HepG2 (cell line): ENCODE results near the gene SPAG9. TPM values are rescaled to one million over a fixed set of nuclear protein-coding genes. Genes with fewer than 3 reads are reported as not detected.

Experiments used
- ARNT2 ChIP-seq: sonication (generic); formaldehyde crosslinking; IDR thresholded peaks from 2 replicates; pipeline ENCODE4 v1.8.0; 2022; ENCODE audit warnings: mild to moderate bottlenecking, low read depth, missing genetic modification reagents, moderate library complexity
- HNRNPL ChIP-seq: fragments of 200-400 bp; formaldehyde crosslinking; IDR thresholded peaks from 2 replicates; pipeline ENCODE4 v1.6.1; 2017; ENCODE audit warnings: mild to moderate bottlenecking, low read depth, low read length
- JUN ChIP-seq: sonication (generic); formaldehyde crosslinking; IDR thresholded peaks from 2 replicates; pipeline ENCODE4 v1.4.0; 2020; ENCODE audit warnings: mild to moderate bottlenecking, missing genetic modification reagents
- MLLT10 ChIP-seq: sonication (generic); formaldehyde crosslinking; IDR thresholded peaks from 2 replicates; pipeline ENCODE4 v1.4.0; 2020; ENCODE audit warnings: missing genetic modification reagents
- RARG ChIP-seq: sonication (generic); formaldehyde crosslinking; IDR thresholded peaks from 2 replicates; pipeline ENCODE4 v1.4.0; 2020; ENCODE audit warnings: low read depth, mild to moderate bottlenecking, missing genetic modification reagents
- SIN3A ChIP-seq: IDR thresholded peaks from 2 replicates; pipeline ENCODE4 v1.6.1; 2011; ENCODE audit warnings: low read depth, mild to moderate bottlenecking, control low read depth, low read length, borderline replicate concordance
- ZNF160 ChIP-seq: sonication (generic); formaldehyde crosslinking; IDR thresholded peaks from 2 replicates; pipeline ENCODE4 v1.8.0; 2022; ENCODE audit warnings: mild to moderate bottlenecking, inconsistent platforms, missing genetic modification reagents
- ZNF570 ChIP-seq: sonication (generic); formaldehyde crosslinking; IDR thresholded peaks from 2 replicates; pipeline ENCODE4 v1.4.0; 2020; ENCODE audit warnings: mild to moderate bottlenecking, missing genetic modification reagents, borderline replicate concordance
- ZNF605 ChIP-seq: sonication (generic); formaldehyde crosslinking; IDR thresholded peaks from 2 replicates; pipeline ENCODE4 v1.8.0; 2022; ENCODE audit warnings: mild to moderate bottlenecking, missing genetic modification reagents
- ZNF614 ChIP-seq: IDR thresholded peaks from 2 replicates; pipeline ENCODE4 v1.6.1; 2018; ENCODE audit warnings: missing biosample characterization, missing genetic modification reagents, inconsistent platforms, borderline replicate concordance
- polyA plus RNA-seq, 8 experiments: library from polyadenylated mRNA; depleted of rRNA in 3 of 8; stranded (reverse) in 7 of 8; unstranded in 1 of 8; fragments of >200 nt; fragmentation: Illumina TruSeq in 4 of 8; extraction: Trizol in 4 of 8; gene quantifications; 2 replicates each; pipeline versions ENCODE4 v1.2.1 to v1.2.3, GENCODE V29; 2011 to 2016; ENCODE audit warnings: low read depth in 4 of 8, missing spikeins in 1 of 8, mixed read lengths in 1 of 8; ENCODE audit not compliant: insufficient read depth in 1 of 8
- total RNA-seq, 5 experiments: library from RNA; depleted of rRNA; stranded (reverse); fragments of >200 nt; fragmentation: Illumina TruSeq; extraction: Trizol; gene quantifications; 2 replicates each; pipeline ENCODE4 v1.2.3, GENCODE V29; 2016; ENCODE audit warnings: low read depth in 1 of 5
- TF ChIP-seq, protein P1 (sequence below): sonication (generic); formaldehyde crosslinking; IDR thresholded peaks from one replicate; pipeline ENCODE4 v1.5.1; 2020; ENCODE audit warnings: mild to moderate bottlenecking, missing genetic modification reagents; ENCODE audit errors: not compliant biosample characterization
- TF ChIP-seq, protein P2 (sequence below): sonication (generic); formaldehyde crosslinking; conservative IDR thresholded peaks from 2 replicates; pipeline ENCODE4 v1.8.0; 2022; ENCODE audit warnings: low read depth, missing genetic modification reagents
- TF ChIP-seq, protein P3 (sequence below): IDR thresholded peaks from 2 replicates; pipeline ENCODE4 v1.6.1; 2016; ENCODE audit warnings: low read depth, missing genetic modification reagents, missing compliant biosample characterization

The SPAG9 gene
- total and polyA plus RNA-seq, 2 of the 13 experiments (the other 11 are each of a cell fraction or from before 2014, with no cell fraction given): 43.2 to 78.6 TPM

DNA sequence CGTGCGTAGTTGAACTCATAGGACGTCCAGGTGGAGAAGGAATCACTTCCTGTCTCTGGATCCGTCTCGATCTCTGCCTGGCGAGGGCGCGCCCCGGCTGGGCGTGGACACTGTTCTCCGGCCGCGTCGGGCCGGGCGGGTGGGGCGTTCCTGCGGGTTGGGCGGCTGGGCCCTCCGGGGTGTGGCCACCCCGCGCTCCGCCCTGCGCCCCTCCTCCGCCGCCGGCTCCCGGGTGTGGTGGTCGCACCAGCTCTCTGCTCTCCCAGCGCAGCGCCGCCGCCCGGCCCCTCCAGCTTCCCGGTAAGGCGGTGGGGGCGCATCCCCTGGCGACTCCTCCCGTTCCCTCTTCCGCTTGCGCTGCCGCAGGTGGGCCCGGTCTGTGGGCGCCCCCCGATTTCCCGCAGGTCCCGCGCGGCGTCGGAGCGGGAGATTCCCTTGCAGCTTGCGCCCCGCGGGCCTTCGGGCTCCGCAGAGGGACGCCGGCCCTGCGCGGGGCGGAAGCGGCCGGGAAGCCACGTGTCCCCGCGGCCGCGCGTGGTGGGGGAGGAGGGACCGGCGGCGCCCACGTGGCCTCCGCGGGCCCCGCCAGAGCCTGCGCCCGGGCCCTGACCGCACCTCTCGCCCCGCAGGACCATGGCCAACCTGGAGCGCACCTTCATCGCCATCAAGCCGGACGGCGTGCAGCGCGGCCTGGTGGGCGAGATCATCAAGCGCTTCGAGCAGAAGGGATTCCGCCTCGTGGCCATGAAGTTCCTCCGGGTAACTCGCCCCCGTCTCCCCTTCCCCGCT, 45.7 kb upstream of the SPAG9 start, which contains the start of gene NME2 (continued):
- TF ChIP-seq, protein P1, sequence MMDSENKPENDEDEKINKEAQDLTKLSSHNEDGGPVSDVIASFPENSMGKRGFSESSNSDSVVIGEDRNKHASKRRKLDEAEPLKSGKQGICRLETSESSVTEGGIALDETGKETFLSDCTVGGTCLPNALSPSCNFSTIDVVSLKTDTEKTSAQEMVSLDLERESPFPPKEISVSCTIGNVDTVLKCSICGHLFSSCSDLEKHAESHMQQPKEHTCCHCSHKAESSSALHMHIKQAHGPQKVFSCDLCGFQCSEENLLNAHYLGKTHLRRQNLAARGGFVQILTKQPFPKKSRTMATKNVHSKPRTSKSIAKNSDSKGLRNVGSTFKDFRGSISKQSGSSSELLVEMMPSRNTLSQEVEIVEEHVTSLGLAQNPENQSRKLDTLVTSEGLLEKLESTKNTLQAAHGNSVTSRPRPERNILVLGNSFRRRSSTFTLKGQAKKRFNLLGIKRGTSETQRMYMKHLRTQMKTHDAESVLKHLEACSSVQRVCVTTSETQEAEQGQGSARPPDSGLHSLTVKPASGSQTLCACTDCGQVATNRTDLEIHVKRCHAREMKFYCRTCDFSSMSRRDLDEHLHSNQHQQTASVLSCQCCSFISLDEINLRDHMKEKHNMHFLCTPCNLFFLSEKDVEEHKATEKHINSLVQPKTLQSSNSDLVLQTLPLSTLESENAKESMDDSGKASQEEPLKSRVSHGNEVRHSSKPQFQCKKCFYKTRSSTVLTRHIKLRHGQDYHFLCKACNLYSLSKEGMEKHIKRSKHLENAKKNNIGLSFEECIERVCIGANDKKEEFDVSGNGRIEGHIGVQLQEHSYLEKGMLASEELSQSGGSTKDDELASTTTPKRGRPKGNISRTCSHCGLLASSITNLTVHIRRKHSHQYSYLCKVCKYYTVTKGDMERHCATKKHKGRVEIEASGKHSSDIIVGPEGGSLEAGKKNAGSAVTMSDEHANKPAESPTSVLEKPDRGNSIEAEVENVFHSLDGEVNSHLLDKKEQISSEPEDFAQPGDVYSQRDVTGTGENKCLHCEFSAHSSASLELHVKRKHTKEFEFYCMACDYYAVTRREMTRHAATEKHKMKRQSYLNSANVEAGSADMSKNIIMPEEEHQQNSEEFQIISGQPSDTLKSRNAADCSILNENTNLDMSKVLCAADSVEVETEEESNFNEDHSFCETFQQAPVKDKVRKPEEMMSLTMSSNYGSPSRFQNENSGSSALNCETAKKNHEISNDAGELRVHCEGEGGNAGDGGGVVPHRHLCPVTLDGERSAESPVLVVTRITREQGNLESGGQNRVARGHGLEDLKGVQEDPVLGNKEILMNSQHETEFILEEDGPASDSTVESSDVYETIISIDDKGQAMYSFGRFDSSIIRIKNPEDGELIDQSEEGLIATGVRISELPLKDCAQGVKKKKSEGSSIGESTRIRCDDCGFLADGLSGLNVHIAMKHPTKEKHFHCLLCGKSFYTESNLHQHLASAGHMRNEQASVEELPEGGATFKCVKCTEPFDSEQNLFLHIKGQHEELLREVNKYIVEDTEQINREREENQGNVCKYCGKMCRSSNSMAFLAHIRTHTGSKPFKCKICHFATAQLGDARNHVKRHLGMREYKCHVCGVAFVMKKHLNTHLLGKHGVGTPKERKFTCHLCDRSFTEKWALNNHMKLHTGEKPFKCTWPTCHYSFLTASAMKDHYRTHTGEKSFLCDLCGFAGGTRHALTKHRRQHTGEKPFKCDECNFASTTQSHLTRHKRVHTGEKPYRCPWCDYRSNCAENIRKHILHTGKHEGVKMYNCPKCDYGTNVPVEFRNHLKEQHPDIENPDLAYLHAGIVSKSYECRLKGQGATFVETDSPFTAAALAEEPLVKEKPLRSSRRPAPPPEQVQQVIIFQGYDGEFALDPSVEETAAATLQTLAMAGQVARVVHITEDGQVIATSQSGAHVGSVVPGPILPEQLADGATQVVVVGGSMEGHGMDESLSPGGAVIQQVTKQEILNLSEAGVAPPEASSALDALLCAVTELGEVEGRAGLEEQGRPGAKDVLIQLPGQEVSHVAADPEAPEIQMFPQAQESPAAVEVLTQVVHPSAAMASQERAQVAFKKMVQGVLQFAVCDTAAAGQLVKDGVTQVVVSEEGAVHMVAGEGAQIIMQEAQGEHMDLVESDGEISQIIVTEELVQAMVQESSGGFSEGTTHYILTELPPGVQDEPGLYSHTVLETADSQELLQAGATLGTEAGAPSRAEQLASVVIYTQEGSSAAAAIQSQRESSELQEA (CRISPR knock-in tag): peak; percentile 55
- TF ChIP-seq, protein P2, sequence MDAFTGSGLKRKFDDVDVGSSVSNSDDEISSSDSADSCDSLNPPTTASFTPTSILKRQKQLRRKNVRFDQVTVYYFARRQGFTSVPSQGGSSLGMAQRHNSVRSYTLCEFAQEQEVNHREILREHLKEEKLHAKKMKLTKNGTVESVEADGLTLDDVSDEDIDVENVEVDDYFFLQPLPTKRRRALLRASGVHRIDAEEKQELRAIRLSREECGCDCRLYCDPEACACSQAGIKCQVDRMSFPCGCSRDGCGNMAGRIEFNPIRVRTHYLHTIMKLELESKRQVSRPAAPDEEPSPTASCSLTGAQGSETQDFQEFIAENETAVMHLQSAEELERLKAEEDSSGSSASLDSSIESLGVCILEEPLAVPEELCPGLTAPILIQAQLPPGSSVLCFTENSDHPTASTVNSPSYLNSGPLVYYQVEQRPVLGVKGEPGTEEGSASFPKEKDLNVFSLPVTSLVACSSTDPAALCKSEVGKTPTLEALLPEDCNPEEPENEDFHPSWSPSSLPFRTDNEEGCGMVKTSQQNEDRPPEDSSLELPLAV (CRISPR knock-in tag): no peak
- peak; percentile 73; the same call in 1 of the 2 replicates for TF ChIP-seq ZNF160 (CRISPR knock-in tag)
- TF ChIP-seq RARG (CRISPR knock-in tag): no peak
- no peak for TF ChIP-seq ZNF605 (CRISPR knock-in tag)
- TF ChIP-seq ARNT2: peak; percentile 79; the same call in 1 of the 2 replicates
- TF ChIP-seq JUN (CRISPR knock-in tag): no peak
- peak; percentile 70; the same call in 1 of the 2 replicates for TF ChIP-seq ZNF614 (CRISPR knock-in tag)
- no peak for TF ChIP-seq MLLT10
- TF ChIP-seq SIN3A: peak; percentile 93; the same call in 1 of the 2 replicates
- peak; percentile 80; the same call in 1 of the 2 replicates for TF ChIP-seq ZNF570 (CRISPR knock-in tag)
- TF ChIP-seq HNRNPL: no peak
- TF ChIP-seq, protein P3, sequence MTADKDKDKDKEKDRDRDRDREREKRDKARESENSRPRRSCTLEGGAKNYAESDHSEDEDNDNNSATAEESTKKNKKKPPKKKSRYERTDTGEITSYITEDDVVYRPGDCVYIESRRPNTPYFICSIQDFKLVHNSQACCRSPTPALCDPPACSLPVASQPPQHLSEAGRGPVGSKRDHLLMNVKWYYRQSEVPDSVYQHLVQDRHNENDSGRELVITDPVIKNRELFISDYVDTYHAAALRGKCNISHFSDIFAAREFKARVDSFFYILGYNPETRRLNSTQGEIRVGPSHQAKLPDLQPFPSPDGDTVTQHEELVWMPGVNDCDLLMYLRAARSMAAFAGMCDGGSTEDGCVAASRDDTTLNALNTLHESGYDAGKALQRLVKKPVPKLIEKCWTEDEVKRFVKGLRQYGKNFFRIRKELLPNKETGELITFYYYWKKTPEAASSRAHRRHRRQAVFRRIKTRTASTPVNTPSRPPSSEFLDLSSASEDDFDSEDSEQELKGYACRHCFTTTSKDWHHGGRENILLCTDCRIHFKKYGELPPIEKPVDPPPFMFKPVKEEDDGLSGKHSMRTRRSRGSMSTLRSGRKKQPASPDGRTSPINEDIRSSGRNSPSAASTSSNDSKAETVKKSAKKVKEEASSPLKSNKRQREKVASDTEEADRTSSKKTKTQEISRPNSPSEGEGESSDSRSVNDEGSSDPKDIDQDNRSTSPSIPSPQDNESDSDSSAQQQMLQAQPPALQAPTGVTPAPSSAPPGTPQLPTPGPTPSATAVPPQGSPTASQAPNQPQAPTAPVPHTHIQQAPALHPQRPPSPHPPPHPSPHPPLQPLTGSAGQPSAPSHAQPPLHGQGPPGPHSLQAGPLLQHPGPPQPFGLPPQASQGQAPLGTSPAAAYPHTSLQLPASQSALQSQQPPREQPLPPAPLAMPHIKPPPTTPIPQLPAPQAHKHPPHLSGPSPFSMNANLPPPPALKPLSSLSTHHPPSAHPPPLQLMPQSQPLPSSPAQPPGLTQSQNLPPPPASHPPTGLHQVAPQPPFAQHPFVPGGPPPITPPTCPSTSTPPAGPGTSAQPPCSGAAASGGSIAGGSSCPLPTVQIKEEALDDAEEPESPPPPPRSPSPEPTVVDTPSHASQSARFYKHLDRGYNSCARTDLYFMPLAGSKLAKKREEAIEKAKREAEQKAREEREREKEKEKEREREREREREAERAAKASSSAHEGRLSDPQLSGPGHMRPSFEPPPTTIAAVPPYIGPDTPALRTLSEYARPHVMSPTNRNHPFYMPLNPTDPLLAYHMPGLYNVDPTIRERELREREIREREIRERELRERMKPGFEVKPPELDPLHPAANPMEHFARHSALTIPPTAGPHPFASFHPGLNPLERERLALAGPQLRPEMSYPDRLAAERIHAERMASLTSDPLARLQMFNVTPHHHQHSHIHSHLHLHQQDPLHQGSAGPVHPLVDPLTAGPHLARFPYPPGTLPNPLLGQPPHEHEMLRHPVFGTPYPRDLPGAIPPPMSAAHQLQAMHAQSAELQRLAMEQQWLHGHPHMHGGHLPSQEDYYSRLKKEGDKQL (CRISPR knock-in tag): peak; percentile 14; the same call in 1 of the 2 replicates
